HepG2 (cell line): ENCODE results near the gene TET3. TPM values are rescaled to one million over a fixed set of nuclear protein-coding genes. Genes with fewer than 3 reads are reported as not detected.

Experiments
- ATAC-seq: fragments of 200-7000 bp; cut with Tn5 transposase; 3 replicates; pipeline ENCODE4 v1.9.1; 2020; ENCODE audit warnings: mild to moderate bottlenecking, moderate library complexity
- BruUV-seq: library from RNA; stranded (reverse); fragments of 400-500 nt; replicated peaks from 2 replicates; lab custom pipeline; 2021; lab: Mats Ljungman, UMichigan
- CTCF ChIA-PET: fragments of 300-600 bp; formaldehyde crosslinking; extraction: SDS; loops from one replicate; lab custom pipeline; 2021; ENCODE audit warnings: low total read pairs, inconsistent platforms, low intra/inter-chr PET ratio; lab: Yijun Ruan, JAX
- POLR2A ChIA-PET: fragments of 350-600 bp; sonication (Branson Sonifier 250); formaldehyde crosslinking; loops from one replicate; lab custom pipeline; 2020; ENCODE audit warnings: antibody characterized with exemption, inconsistent platforms; lab: Yijun Ruan, JAX
- DNase-seq: peaks from one replicate; pipeline ENCODE4 v3.0.0-alpha.2; 2015; ENCODE audit warnings: low spot score
- FAIRE-seq: peaks from 3 replicates; lab custom pipeline; 2011; peaks lifted over from hg19 to GRCh38; lab: Jason Lieb, UNC
- H2AFZ ChIP-seq: one replicate; pipeline ENCODE4 v1.6.1; 2011; ENCODE audit warnings: low read length, inconsistent platforms
- H3K27ac ChIP-seq: fragments of 300-600 bp; 3 replicates; pipeline ENCODE4 v1.8.0; 2011; ENCODE audit warnings: mixed run types, mild to moderate bottlenecking, mixed read lengths, low read length, inconsistent platforms; ENCODE audit not compliant: insufficient read depth; ENCODE audit errors: extremely low read length
- H3K27me3 ChIP-seq, 2 experiments: fragments of 200-600 bp in 1 of 2; 2 replicates in 1 of 2; 3 replicates in 1 of 2; pipeline versions ENCODE4 v1.6.0 to v1.8.0; 2011; ENCODE audit warnings: low read length in 2 of 2, mild to moderate bottlenecking in 2 of 2, moderate library complexity in 2 of 2, inconsistent platforms in 1 of 2; ENCODE audit not compliant: insufficient read depth in 2 of 2, control insufficient read depth in 1 of 2
- H3K36me3 ChIP-seq, 2 experiments: fragments of 200-600 bp in 1 of 2; replicated peaks in 1 of 2; 2 replicates in 1 of 2; 3 replicates in 1 of 2; pipeline versions ENCODE4 v1.5.1 to v1.8.0; 2011; ENCODE audit warnings: low read length in 2 of 2, inconsistent platforms in 1 of 2; ENCODE audit not compliant: insufficient read depth in 2 of 2, control insufficient read depth in 1 of 2
- H3K4me1 ChIP-seq: 2 replicates; pipeline ENCODE4 v1.5.1; 2012; ENCODE audit warnings: low read length, inconsistent platforms; ENCODE audit not compliant: insufficient read depth
- H3K4me2 ChIP-seq: 2 replicates; pipeline ENCODE4 v1.6.0; 2011; ENCODE audit warnings: low read depth, low read length, inconsistent platforms
- H3K4me3 ChIP-seq, 3 experiments: fragments of 200-600 bp in 1 of 3; sonication (generic), shearing (Covaris generic) in 1 of 3; replicated peaks in 1 of 3; 2 replicates each; pipeline ENCODE4 v1.5.1; 2011 to 2016; ENCODE audit warnings: low read length in 3 of 3, inconsistent platforms in 2 of 3, low read depth in 2 of 3, mild to moderate bottlenecking in 2 of 3, control low read depth in 1 of 3, mixed read lengths in 1 of 3; ENCODE audit not compliant: insufficient read depth in 1 of 3
- H3K79me2 ChIP-seq: one replicate; pipeline ENCODE4 v1.6.1; 2011; ENCODE audit warnings: low read length, inconsistent platforms; ENCODE audit not compliant: insufficient read depth
- H3K9ac ChIP-seq: 2 replicates; pipeline ENCODE4 v1.6.0; 2011; ENCODE audit warnings: mild to moderate bottlenecking, low read depth, low read length, inconsistent platforms; ENCODE audit not compliant: insufficient read depth
- H3K9me3 ChIP-seq: 2 replicates; pipeline ENCODE4 v1.5.1; 2012; ENCODE audit warnings: mild to moderate bottlenecking, low read length
- H4K20me1 ChIP-seq: 2 replicates; pipeline ENCODE4 v1.6.0; 2011; ENCODE audit warnings: inconsistent platforms, mild to moderate bottlenecking, low read length, moderate library complexity; ENCODE audit not compliant: insufficient read depth
- ARNT2 ChIP-seq: sonication (generic); formaldehyde crosslinking; IDR thresholded peaks from 2 replicates; pipeline ENCODE4 v1.8.0; 2022; ENCODE audit warnings: mild to moderate bottlenecking, low read depth, missing genetic modification reagents, moderate library complexity
- GATAD2A ChIP-seq: IDR thresholded peaks from 2 replicates; pipeline ENCODE4 v1.6.1; 2016
- HOXA9 ChIP-seq: sonication (generic); formaldehyde crosslinking; IDR thresholded peaks from 2 replicates; pipeline ENCODE4 v1.8.1; 2022; ENCODE audit warnings: missing genetic modification reagents, mild to moderate bottlenecking, moderate library complexity, borderline replicate concordance
- KAT7 ChIP-seq: IDR thresholded peaks from 2 replicates; pipeline ENCODE4 v1.6.1; 2018; ENCODE audit warnings: borderline replicate concordance, missing compliant biosample characterization
- KMT2B ChIP-seq: IDR thresholded peaks from 2 replicates; pipeline ENCODE4 v1.6.1; 2016; ENCODE audit warnings: missing genetic modification reagents, missing compliant biosample characterization
- MIER3 ChIP-seq: IDR thresholded peaks from 2 replicates; pipeline ENCODE4 v1.6.1; 2016; ENCODE audit warnings: missing compliant biosample characterization, borderline replicate concordance
- NFKBIZ ChIP-seq: IDR thresholded peaks from 2 replicates; pipeline ENCODE4 v1.6.1; 2018; ENCODE audit warnings: missing genetic modification reagents, missing compliant biosample characterization
- NFYC ChIP-seq: IDR thresholded peaks from 2 replicates; pipeline ENCODE4 v1.6.1; 2016; ENCODE audit warnings: missing genetic modification reagents, missing compliant biosample characterization
- PTBP1 ChIP-seq: fragments of 200-400 bp; formaldehyde crosslinking; IDR thresholded peaks from 2 replicates; pipeline ENCODE4 v1.6.1; 2018; ENCODE audit warnings: low read length, low read depth; ENCODE audit not compliant: poor library complexity, severe bottlenecking
- RNF2 ChIP-seq: fragments of 450-650 bp; conservative IDR thresholded peaks from 2 replicates; pipeline ENCODE4 v1.6.1; 2016; ENCODE audit warnings: low read depth
- SMAD3 ChIP-seq: sonication (generic); formaldehyde crosslinking; IDR thresholded peaks from 2 replicates; pipeline ENCODE4 v1.4.0; 2020; ENCODE audit warnings: missing genetic modification reagents
- THAP11 ChIP-seq: IDR thresholded peaks from 2 replicates; pipeline ENCODE4 v1.6.1; 2016; ENCODE audit warnings: missing biosample characterization, missing genetic modification reagents
- ZNF331 ChIP-seq: sonication (generic); formaldehyde crosslinking; IDR thresholded peaks from 2 replicates; pipeline ENCODE4 v1.4.0; 2020; ENCODE audit warnings: missing genetic modification reagents
- ZNF337 ChIP-seq: sonication (generic); formaldehyde crosslinking; IDR thresholded peaks from 2 replicates; pipeline ENCODE4 v1.5.1; 2020; ENCODE audit warnings: missing genetic modification reagents, low read depth, mild to moderate bottlenecking, borderline replicate concordance
- ZNF354B ChIP-seq: sonication (generic); formaldehyde crosslinking; IDR thresholded peaks from 2 replicates; pipeline ENCODE4 v1.8.0; 2022; ENCODE audit warnings: mild to moderate bottlenecking, missing genetic modification reagents
- ZNF788 ChIP-seq: sonication (generic); formaldehyde crosslinking; IDR thresholded peaks from 2 replicates; pipeline ENCODE4 v1.5.0; 2020; ENCODE audit warnings: mild to moderate bottlenecking, missing genetic modification reagents, borderline replicate concordance
- ZNF790 ChIP-seq: sonication (generic); formaldehyde crosslinking; IDR thresholded peaks from 2 replicates; pipeline ENCODE4 v1.8.0; 2022; ENCODE audit warnings: missing genetic modification reagents, mild to moderate bottlenecking, borderline replicate concordance
- WGBS: methylation state at CpG from one replicate; pipeline ENCODE4 v1.1.6; 2017; ENCODE audit warnings: low lambda C conversion rate; 5-methylcytosine and 5-hydroxymethylcytosine counted together
- in situ Hi-C: cut with HindIII; loops from 2 replicates; pipeline ENCODE4 v1.10.0; 2017; ENCODE audit warnings: low pct_unique_long_range_greater_than_20kb; ENCODE audit not compliant: extremely low pct_ligation_motif_present
- intact Hi-C: fragments of 100-400 bp; cut with micrococcal nuclease; formaldehyde crosslinking; loops from one replicate; pipeline ENCODE4 v1.10.0; 2022; ENCODE audit not compliant: unreplicated experiment
- polyA plus RNA-seq, 8 experiments: library from polyadenylated mRNA; depleted of rRNA in 3 of 8; stranded (reverse) in 7 of 8; unstranded in 1 of 8; fragments of >200 nt; fragmentation: Illumina TruSeq in 4 of 8; extraction: Trizol in 4 of 8; gene quantifications; 2 replicates each; pipeline versions ENCODE4 v1.2.1 to v1.2.3, GENCODE V29; 2011 to 2016; ENCODE audit warnings: low read depth in 4 of 8, missing spikeins in 1 of 8, mixed read lengths in 1 of 8; ENCODE audit not compliant: insufficient read depth in 1 of 8
- total RNA-seq, 5 experiments: library from RNA; depleted of rRNA; stranded (reverse); fragments of >200 nt; fragmentation: Illumina TruSeq; extraction: Trizol; gene quantifications; 2 replicates each; pipeline ENCODE4 v1.2.3, GENCODE V29; 2016; ENCODE audit warnings: low read depth in 1 of 5
- TF ChIP-seq, protein P1 (sequence below): sonication (generic); formaldehyde crosslinking; IDR thresholded peaks from 2 replicates; pipeline ENCODE4 v1.4.0; 2020; ENCODE audit warnings: missing genetic modification reagents, borderline replicate concordance

Gene TET3
- total and polyA plus RNA-seq, 2 of the 13 experiments (the other 11 are each of a cell fraction or from before 2014, with no cell fraction given) = 4.3 to 6.8 TPM

DNA sequence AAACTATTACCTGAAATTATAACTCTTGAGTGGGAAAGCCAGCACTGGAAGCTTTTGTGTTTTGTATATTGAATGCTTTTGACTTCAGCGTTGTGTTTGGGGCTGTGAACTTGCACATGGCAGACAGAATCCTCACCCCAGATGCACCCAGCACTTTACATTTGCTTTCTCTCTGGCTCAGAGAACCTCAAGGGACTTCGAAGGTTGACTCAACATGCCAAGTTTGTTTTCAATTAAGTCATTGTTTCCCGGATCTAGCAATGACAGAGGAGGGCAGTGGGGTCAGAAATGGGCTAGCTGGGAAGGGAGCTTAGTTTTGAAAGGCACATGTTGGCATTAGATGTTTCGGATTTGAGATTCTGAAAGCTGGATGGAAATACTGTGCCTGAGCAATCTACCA lies 22.4 kb downstream of the TET3 start:
- BruUV-seq = no TSS peak
- ChIA-PET CTCF (no interaction called here), POLR2A (no interaction called here)
- no peak for FAIRE-seq
- no peak for DNase-seq
- 73% methylated on average over 4 of the region's 4 CpGs for WGBS
- H3K4me3 ChIP-seq = no peak overlapping the region
- H2AFZ ChIP-seq = no peak overlapping the region
- peaks cover 5% of the 10 kb centered on the region; the same call in 1 of the 2 replicates for H4K20me1 ChIP-seq
- in situ Hi-C loops = no loop called here
- peaks cover 18% of the 10 kb centered on the region for H3K4me1 ChIP-seq
- H3K79me2 ChIP-seq = peaks cover 7% of the 10 kb centered on the region
- no peak overlapping the region for H3K9ac ChIP-seq
- H3K36me3 ChIP-seq = peaks cover 15 to 35% of the 10 kb centered on the region in 2 experiments
- no peaks in the 10 kb centered on the region for H3K27me3 ChIP-seq
- TF ChIP-seq, protein P1, sequence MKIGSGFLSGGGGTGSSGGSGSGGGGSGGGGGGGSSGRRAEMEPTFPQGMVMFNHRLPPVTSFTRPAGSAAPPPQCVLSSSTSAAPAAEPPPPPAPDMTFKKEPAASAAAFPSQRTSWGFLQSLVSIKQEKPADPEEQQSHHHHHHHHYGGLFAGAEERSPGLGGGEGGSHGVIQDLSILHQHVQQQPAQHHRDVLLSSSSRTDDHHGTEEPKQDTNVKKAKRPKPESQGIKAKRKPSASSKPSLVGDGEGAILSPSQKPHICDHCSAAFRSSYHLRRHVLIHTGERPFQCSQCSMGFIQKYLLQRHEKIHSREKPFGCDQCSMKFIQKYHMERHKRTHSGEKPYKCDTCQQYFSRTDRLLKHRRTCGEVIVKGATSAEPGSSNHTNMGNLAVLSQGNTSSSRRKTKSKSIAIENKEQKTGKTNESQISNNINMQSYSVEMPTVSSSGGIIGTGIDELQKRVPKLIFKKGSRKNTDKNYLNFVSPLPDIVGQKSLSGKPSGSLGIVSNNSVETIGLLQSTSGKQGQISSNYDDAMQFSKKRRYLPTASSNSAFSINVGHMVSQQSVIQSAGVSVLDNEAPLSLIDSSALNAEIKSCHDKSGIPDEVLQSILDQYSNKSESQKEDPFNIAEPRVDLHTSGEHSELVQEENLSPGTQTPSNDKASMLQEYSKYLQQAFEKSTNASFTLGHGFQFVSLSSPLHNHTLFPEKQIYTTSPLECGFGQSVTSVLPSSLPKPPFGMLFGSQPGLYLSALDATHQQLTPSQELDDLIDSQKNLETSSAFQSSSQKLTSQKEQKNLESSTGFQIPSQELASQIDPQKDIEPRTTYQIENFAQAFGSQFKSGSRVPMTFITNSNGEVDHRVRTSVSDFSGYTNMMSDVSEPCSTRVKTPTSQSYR = no peak
- TF ChIP-seq PTBP1 (no peak), GATAD2A (CRISPR knock-in tag) (no peak), ZNF331 (CRISPR knock-in tag) (no peak), HOXA9 (CRISPR knock-in tag) (no peak), ZNF354B (CRISPR knock-in tag) (no peak), THAP11 (CRISPR knock-in tag) (no peak), ZNF788 (CRISPR knock-in tag) (no peak), NFYC (no peak), KAT7 (CRISPR knock-in tag) (no peak), ZNF337 (no peak), SMAD3 (CRISPR knock-in tag) (no peak), NFKBIZ (CRISPR knock-in tag) (no peak), ZNF790 (CRISPR knock-in tag) (no peak), ARNT2 (CRISPR knock-in tag) (no peak), KMT2B (CRISPR knock-in tag) (no peak), RNF2 (no peak), MIER3 (CRISPR knock-in tag) (no peak)
- no peak overlapping the region for H3K27ac ChIP-seq
- no peak for ATAC-seq
- intact Hi-C loops = no loop called here
- H3K9me3 ChIP-seq = no peaks in the 10 kb centered on the region
- H3K4me2 ChIP-seq = no peak overlapping the region
